ENCODE results near the gene ABO.

DNA sequence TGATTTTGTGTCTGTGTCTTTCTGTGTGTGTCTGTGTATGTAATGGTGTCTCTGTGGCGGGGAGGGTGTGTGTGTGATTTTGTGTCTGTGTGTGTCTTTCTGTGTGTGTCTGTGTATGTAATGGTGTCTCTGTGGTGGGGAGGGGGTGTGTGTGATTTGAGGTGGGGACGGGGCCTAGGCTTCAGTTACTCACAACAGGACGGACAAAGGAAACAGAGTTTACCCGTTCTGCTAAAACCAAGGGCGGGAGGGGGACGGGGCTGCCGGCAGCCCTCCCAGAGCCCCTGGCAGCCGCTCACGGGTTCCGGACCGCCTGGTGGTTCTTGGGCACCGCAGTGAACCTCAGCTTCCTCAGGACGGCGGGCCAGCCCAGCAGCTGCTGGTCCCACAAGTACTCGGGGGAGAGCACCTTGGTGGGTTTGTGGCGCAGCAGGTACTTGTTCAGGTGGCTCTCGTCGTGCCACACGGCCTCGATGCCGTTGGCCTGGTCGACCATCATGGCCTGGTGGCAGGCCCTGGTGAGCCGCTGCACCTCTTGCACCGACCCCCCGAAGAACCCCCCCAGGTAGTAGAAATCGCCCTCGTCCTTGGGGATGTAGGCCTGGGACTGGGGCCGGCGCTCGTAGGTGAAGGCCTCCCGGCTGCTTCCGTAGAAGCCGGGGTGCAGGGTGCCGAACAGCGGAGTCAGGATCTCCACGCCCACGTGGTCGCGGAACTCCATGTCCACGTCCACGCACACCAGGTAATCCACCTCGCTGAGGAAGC lies 19.4 kb downstream of the ABO start:
- TF ChIP-seq, protein P1, sequence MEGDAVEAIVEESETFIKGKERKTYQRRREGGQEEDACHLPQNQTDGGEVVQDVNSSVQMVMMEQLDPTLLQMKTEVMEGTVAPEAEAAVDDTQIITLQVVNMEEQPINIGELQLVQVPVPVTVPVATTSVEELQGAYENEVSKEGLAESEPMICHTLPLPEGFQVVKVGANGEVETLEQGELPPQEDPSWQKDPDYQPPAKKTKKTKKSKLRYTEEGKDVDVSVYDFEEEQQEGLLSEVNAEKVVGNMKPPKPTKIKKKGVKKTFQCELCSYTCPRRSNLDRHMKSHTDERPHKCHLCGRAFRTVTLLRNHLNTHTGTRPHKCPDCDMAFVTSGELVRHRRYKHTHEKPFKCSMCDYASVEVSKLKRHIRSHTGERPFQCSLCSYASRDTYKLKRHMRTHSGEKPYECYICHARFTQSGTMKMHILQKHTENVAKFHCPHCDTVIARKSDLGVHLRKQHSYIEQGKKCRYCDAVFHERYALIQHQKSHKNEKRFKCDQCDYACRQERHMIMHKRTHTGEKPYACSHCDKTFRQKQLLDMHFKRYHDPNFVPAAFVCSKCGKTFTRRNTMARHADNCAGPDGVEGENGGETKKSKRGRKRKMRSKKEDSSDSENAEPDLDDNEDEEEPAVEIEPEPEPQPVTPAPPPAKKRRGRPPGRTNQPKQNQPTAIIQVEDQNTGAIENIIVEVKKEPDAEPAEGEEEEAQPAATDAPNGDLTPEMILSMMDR (IDR thresholded peaks at IDR 0.05; ENCODE audit: insufficient read depth, low read length, poor library complexity, severe bottlenecking), result no peak
- TF ChIP-seq EZH2phosphoT487 (conservative IDR thresholded peaks at IDR 0.05; ENCODE audit: low read length), result no peak
